GM19468 (cell line): Measurements from ENCODE around the gene TGM2.

Experiments
- ATAC-seq: cut with Tn5 transposase; IDR thresholded peaks from one replicate; pipeline ENCODE4 v1.9.1; 2021; ENCODE audit warnings: mild to moderate bottlenecking, moderate library complexity, moderate number of reproducible peaks; ENCODE audit not compliant: unreplicated experiment; ENCODE audit errors: extremely low read depth

The TGM2 gene

GRCh38 chr20:38147163-38147562 is 17.9 kb downstream of the TGM2 start:
- ATAC-seq = no peak

- ATAC-seq = no peak
Measured at GRCh38 chr20:38146628-38147027, 18.4 kb downstream of the TGM2 start.

GRCh38 chr20:38146156-38146555 is 18.9 kb downstream of the TGM2 start:
- no peak for ATAC-seq

GRCh38 chr20:38145729-38146075 is 19.4 kb downstream of the TGM2 start:
- ATAC-seq = no peak

GRCh38 chr20:38144974-38145728 is 19.9 kb downstream of the TGM2 start:
- no peak for ATAC-seq

- no peak for ATAC-seq
Measured at GRCh38 chr20:38144598-38144973, 20.5 kb downstream of the TGM2 start.

GRCh38 chr20:38143646-38144554 is 21.2 kb downstream of the TGM2 start:
- ATAC-seq = no peak

- ATAC-seq = no peak
Measured at GRCh38 chr20:38143238-38143645, 21.8 kb downstream of the TGM2 start.

- no peak for ATAC-seq
Measured at GRCh38 chr20:38141889-38142494, 23.1 kb downstream of the TGM2 start.

GRCh38 chr20:38141204-38141888 is 23.7 kb downstream of the TGM2 start:
- no peak for ATAC-seq

- no peak for ATAC-seq
Measured at GRCh38 chr20:38139977-38140753, 24.9 kb downstream of the TGM2 start.

- no peak for ATAC-seq
Measured at GRCh38 chr20:38139156-38139912, 25.7 kb downstream of the TGM2 start.

- ATAC-seq = no peak
Measured at GRCh38 chr20:38138086-38138778, 26.8 kb downstream of the TGM2 start.

- no peak for ATAC-seq
Measured at GRCh38 chr20:38137441-38138037, 27.5 kb downstream of the TGM2 start.

- no peak for ATAC-seq
Measured at GRCh38 chr20:38136421-38137245, 28.4 kb downstream of the TGM2 start.

- ATAC-seq = no peak
Measured at GRCh38 chr20:38135651-38136420, 29.2 kb downstream of the TGM2 start.

- ATAC-seq = no peak
Measured at GRCh38 chr20:38135271-38135650, 29.8 kb downstream of the TGM2 start.
